K562 (cell line): ENCODE measurements around the gene TAF10. TPM values are rescaled to one million over a fixed set of nuclear protein-coding genes. Genes with fewer than 3 reads are reported as not detected.

ENCODE experiments used
- ATF4 ChIP-seq: fragments of 450-650 bp; formaldehyde crosslinking; IDR thresholded peaks from 2 replicates; pipeline ENCODE4 v1.4.0; 2022; ENCODE audit warnings: mild to moderate bottlenecking, moderate library complexity
- CBX1 ChIP-seq: sonication (generic); IDR thresholded peaks from 2 replicates; pipeline ENCODE4 v1.6.1; 2016; ENCODE audit warnings: antibody characterized with exemption, low read depth, mild to moderate bottlenecking
- CLOCK ChIP-seq: fragments of 250-450 bp; sonication (Bioruptor Pico); IDR thresholded peaks from 2 replicates; pipeline ENCODE4 v1.4.0; 2020; ENCODE audit warnings: mild to moderate bottlenecking, moderate library complexity, borderline replicate concordance
- GMEB1 ChIP-seq: fragments of 250-450 bp; sonication (Bioruptor Pico); IDR thresholded peaks from 2 replicates; pipeline ENCODE4 v1.4.0; 2020; ENCODE audit warnings: mild to moderate bottlenecking
- HDAC3 ChIP-seq: fragments of 450-650 bp; IDR thresholded peaks from 2 replicates; pipeline ENCODE4 v1.6.1; 2018; ENCODE audit warnings: borderline replicate concordance, mild to moderate bottlenecking, moderate library complexity; ENCODE audit not compliant: partially characterized antibody
- HDAC8 ChIP-seq: fragments of 450-650 bp; IDR thresholded peaks from 2 replicates; pipeline ENCODE4 v1.6.1; 2016; ENCODE audit warnings: mild to moderate bottlenecking, missing genetic modification characterization, moderate library complexity, missing compliant biosample characterization
- IRF9 ChIP-seq: fragments of 450-650 bp; IDR thresholded peaks from 2 replicates; pipeline ENCODE4 v1.6.1; 2016; ENCODE audit warnings: missing biosample characterization, missing genetic modification characterization
- KAT8 ChIP-seq: fragments of 450-650 bp; IDR thresholded peaks from 2 replicates; pipeline ENCODE4 v1.6.1; 2016; ENCODE audit warnings: low read depth, mild to moderate bottlenecking
- L3MBTL2 ChIP-seq: fragments of 450-650 bp; IDR thresholded peaks from 2 replicates; pipeline ENCODE4 v1.6.1; 2016; ENCODE audit warnings: mild to moderate bottlenecking, moderate library complexity
- MECOM ChIP-seq: fragments of 250-450 bp; sonication (Bioruptor Pico); IDR thresholded peaks from 2 replicates; pipeline ENCODE4 v1.8.0; 2022; ENCODE audit warnings: inconsistent platforms
- MLLT1 ChIP-seq, 2 experiments: fragments of 450-650 bp; IDR thresholded peaks; 2 replicates each; pipeline ENCODE4 v1.6.1; 2016
- PHB ChIP-seq: fragments of 250-450 bp; sonication (Bioruptor Pico); IDR thresholded peaks from 2 replicates; pipeline ENCODE4 v1.5.0; 2021
- SMC3 ChIP-seq: conservative IDR thresholded peaks from 2 replicates; pipeline ENCODE4 v1.6.1; 2011; ENCODE audit warnings: low read depth, low read length, improper control_type of control experiment; ENCODE audit not compliant: insufficient read depth
- TCF15 ChIP-seq: fragments of 250-450 bp; sonication (Bioruptor Pico); IDR thresholded peaks from 2 replicates; pipeline ENCODE4 v1.8.0; 2022; ENCODE audit warnings: moderate library complexity, mild to moderate bottlenecking, inconsistent platforms
- ZFP30 ChIP-seq: fragments of 250-450 bp; sonication (Bioruptor Pico); IDR thresholded peaks from 2 replicates; pipeline ENCODE4 v1.8.0; 2022; ENCODE audit warnings: moderate library complexity, mild to moderate bottlenecking, inconsistent platforms, borderline replicate concordance
- ZNF316 ChIP-seq: fragments of 450-650 bp; IDR thresholded peaks from 2 replicates; pipeline ENCODE4 v1.6.1; 2016
- ZNF41 ChIP-seq: fragments of 250-450 bp; sonication (Bioruptor Pico); conservative IDR thresholded peaks from 2 replicates; pipeline ENCODE4 v1.4.0; 2020; ENCODE audit warnings: mild to moderate bottlenecking
- ZNF639 ChIP-seq, 2 experiments: fragments of 200-800 bp in 1 of 2; sonication (Bioruptor generic) in 1 of 2; sonication (generic) in 1 of 2; formaldehyde crosslinking in 1 of 2; IDR thresholded peaks in 1 of 2; conservative IDR thresholded peaks in 1 of 2; 2 replicates each; pipeline versions ENCODE4 v1.5.0 to v1.6.1; 2016 to 2020; ENCODE audit warnings: missing compliant biosample characterization in 1 of 2, missing genetic modification characterization in 1 of 2, missing genetic modification reagents in 1 of 2
- polyA plus RNA-seq, 8 experiments: library from polyadenylated mRNA; depleted of rRNA in 4 of 8; stranded (reverse) in 5 of 8; unstranded in 3 of 8; fragments of >200 nt; fragmentation: Nextera tagmentation in 2 of 8; fragmentation: Illumina TruSeq in 1 of 8; extraction: Ambion mirVana in 2 of 8; extraction: Trizol in 1 of 8; gene quantifications; 2 replicates each; pipeline versions ENCODE4 v1.2.1 to v1.2.3, GENCODE V29; 2011 to 2014; ENCODE audit warnings: inconsistent platforms in 1 of 8, missing spikeins in 1 of 8
- total RNA-seq, 7 experiments: library from RNA; depleted of rRNA in 6 of 7; stranded (reverse); fragments of >200 nt in 6 of 7; fragmentation: Illumina TruSeq in 2 of 7; extraction: Trizol in 2 of 7; gene quantifications; 2 replicates each; pipeline versions ENCODE4 v1.2.1 to v1.2.3, GENCODE V29; 2011 to 2021; ENCODE audit warnings: low replicate concordance in 1 of 7

TAF10 gene
- total and polyA plus RNA-seq, 9 of the 15 experiments (the other 6 are each of a cell fraction or from before 2014, with no cell fraction given), result 19.5 to 197 (median 121) TPM

- no peak for TF ChIP-seq CLOCK (CRISPR knock-in tag)
- peak; percentile 81 for TF ChIP-seq ATF4 (CRISPR knock-in tag)
- TF ChIP-seq ZNF41 (CRISPR knock-in tag), result no peak
- TF ChIP-seq ZFP30 (CRISPR knock-in tag), result no peak
- peak in 1 of 2 experiments; percentile 89; a peak in 2 of 4 replicates for TF ChIP-seq MLLT1 (IDR thresholded peaks at IDR 0.05)
- no peak for TF ChIP-seq GMEB1 (CRISPR knock-in tag)
- TF ChIP-seq KAT8, result no peak
- peak; percentile 86 for TF ChIP-seq HDAC3
- 0 out of 2 replicates have a peak, but pooled peaks have one; percentile 52 for TF ChIP-seq MECOM (CRISPR knock-in tag)
- TF ChIP-seq CBX1, result no peak
- no peak for TF ChIP-seq TCF15 (CRISPR knock-in tag)
- TF ChIP-seq HDAC8 (tag), result no peak
- TF ChIP-seq ZNF316, result peak; percentile 49
- peak; percentile 64; the same call in 1 of the 2 replicates for TF ChIP-seq IRF9 (tag)
- peak in 1 of 2 experiments; percentile 38; a peak in 1 of 4 replicates for TF ChIP-seq ZNF639 (CRISPR knock-in tag; conservative IDR thresholded peaks at IDR 0.05 in 1 of 2, IDR thresholded peaks at IDR 0.05 in 1 of 2)
- TF ChIP-seq PHB (CRISPR knock-in tag), result no peak
- TF ChIP-seq SMC3, result no peak
- peak; percentile 44; the same call in 1 of the 2 replicates for TF ChIP-seq L3MBTL2
These were observed 48.8 kb downstream of the TAF10 start (continued) for GRCh38 chr11:6563121-6563619.
